AG08396 (cell line): ENCODE results near the gene SLC13A3.
A peak's percentile ranks its signal among the peaks of the same experiment; 100 is the strongest.

Source experiments
- DNase-seq: peaks from one replicate; pipeline ENCODE4 v3.0.0; 2012; ENCODE audit warnings: low spot score, mixed read lengths

Gene SLC13A3

GRCh38 chr20:46651091-46651962, at the start of gene SLC13A3:
Gene SLC13A3, minus strand, starts transcription at chr20:46651459. Its CDS starts 38 bp downstream, at chr20:46651421.
- DNase-seq, result no peak

- no peak for DNase-seq
These were observed 49.8 kb upstream of the SLC13A3 start for GRCh38 chr20:46701057-46701456.

- DNase-seq, result no peak
These were observed 49.2 kb upstream of the SLC13A3 start for GRCh38 chr20:46700481-46700880.

- no peak for DNase-seq
These were observed 48.5 kb upstream of the SLC13A3 start for GRCh38 chr20:46699651-46700359.

- no peak for DNase-seq
These were observed 47.5 kb upstream of the SLC13A3 start for GRCh38 chr20:46698788-46699187.

- DNase-seq, result no peak
These were observed 45.6 kb upstream of the SLC13A3 start for GRCh38 chr20:46696791-46697279.

- peak; percentile 62 for DNase-seq
These were observed 44.6 kb upstream of the SLC13A3 start for GRCh38 chr20:46695892-46696291.

- no peak for DNase-seq
These were observed 43.2 kb upstream of the SLC13A3 start for GRCh38 chr20:46694484-46694883.

- DNase-seq, result no peak
These were observed 39.9 kb upstream of the SLC13A3 start for GRCh38 chr20:46691196-46691595.

- DNase-seq, result no peak
These were observed 39.2 kb upstream of the SLC13A3 start for GRCh38 chr20:46690219-46691106.

GRCh38 chr20:46689754-46690085, 38.5 kb upstream of the SLC13A3 start:
- no peak for DNase-seq

GRCh38 chr20:46689082-46689753, 38.0 kb upstream of the SLC13A3 start, which contains the start of gene TP53RK:
Gene TP53RK, minus strand, starts transcription at chr20:46689444. Its CDS starts 30 bp downstream, at chr20:46689414.
- DNase-seq, result peak; percentile 98

- DNase-seq, result no peak
These were observed 37.2 kb upstream of the SLC13A3 start for GRCh38 chr20:46688151-46689081.

- DNase-seq, result peak; percentile 79
These were observed 32.9 kb upstream of the SLC13A3 start for GRCh38 chr20:46683939-46684750.

- DNase-seq, result no peak
These were observed 32.3 kb upstream of the SLC13A3 start for GRCh38 chr20:46683668-46683938.

- DNase-seq, result no peak
These were observed 31.9 kb upstream of the SLC13A3 start for GRCh38 chr20:46683011-46683667.

- no peak for DNase-seq
These were observed 31.0 kb upstream of the SLC13A3 start for GRCh38 chr20:46682063-46682821.
